ENCODE measurements around the gene USP10. TPM values are rescaled to one million over a fixed set of nuclear protein-coding genes. Genes with fewer than 3 reads are reported as not detected.
"Not testable (repeated sequence)": the region's sequence is repeated elsewhere in the genome, so short reads cannot be mapped to it uniquely, and the experiment has no call there.

Gene USP10
- total RNA-seq, 1 donor from 2014 or later: 111 TPM

DNA sequence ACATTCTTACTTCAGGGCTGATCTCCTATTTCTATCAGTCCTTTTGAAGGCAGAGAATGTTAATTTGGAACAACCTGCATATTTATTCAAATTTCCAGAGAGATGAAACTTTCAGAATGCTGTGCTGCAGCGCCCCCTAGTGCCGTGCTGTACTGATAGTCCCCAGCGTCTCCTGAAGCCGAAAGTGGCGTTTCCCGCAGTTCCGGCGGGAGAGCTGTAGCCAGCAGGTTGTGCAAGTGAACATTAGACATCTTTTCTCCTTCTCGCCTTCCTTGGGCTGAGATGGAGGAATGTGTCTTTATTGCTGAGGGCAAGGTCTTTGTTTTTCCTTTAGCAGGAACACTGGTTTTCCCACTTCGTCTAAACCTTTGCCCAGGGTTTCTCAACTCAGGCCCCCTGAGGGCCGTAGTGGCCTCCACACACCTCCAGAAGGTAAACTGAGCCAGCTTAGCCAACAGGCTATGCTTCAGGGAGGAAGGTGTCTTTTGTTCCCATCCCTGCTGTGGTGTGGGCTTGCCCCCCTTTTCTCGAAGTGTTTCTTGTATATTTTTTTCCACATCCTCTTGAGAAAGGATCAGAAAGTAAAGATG lies 26.4 kb downstream of the USP10 start:
- intact Hi-C loops (cut with micrococcal nuclease): loop anchor here (1.0 to 2.0 kb wide), 6 partner anchors 26 to 449 kb away; no protein-coding TSS in a partner anchor

DNA sequence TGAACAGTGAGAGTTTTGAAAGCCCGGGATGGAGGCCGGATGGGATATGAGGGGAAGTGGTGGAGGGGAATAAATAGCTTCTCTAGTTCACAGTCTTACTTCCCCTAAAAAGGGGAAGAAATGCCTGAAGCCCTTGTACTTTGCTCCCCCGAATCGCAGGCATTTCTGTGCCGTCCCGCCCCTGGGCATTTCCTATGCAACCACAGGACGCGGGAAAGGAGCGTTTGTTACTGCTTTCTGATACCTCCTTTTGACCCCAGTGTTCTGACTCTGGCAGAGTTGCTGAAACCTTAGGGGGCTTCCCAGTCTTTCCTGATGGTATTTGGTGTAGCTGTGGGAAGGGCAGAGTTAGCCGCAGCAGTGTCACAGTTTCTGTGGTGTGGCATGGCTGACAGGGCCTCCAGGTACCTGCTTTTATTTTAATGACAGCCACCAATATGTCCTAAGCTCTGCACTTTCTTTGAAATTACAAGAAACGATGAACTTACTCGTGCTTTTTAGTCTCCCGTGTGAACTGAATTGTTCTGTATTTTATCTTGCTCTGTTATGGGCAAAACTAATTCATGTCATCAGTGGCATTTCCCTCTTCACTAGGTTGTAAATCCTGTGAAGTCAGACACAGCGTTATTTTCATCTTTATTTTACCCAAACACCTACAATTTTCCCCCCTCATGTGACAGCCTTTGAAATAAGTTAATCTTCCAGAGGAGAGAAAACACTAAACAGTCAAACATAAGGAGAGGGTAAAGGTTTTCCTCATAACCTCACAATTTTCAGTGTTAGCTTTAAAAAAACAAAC lies 27.1 kb downstream of the USP10 start:
- intact Hi-C loops (cut with micrococcal nuclease): loop anchor here (1.0 to 2.0 kb wide), 6 partner anchors 27 to 450 kb away; no protein-coding TSS in a partner anchor

DNA sequence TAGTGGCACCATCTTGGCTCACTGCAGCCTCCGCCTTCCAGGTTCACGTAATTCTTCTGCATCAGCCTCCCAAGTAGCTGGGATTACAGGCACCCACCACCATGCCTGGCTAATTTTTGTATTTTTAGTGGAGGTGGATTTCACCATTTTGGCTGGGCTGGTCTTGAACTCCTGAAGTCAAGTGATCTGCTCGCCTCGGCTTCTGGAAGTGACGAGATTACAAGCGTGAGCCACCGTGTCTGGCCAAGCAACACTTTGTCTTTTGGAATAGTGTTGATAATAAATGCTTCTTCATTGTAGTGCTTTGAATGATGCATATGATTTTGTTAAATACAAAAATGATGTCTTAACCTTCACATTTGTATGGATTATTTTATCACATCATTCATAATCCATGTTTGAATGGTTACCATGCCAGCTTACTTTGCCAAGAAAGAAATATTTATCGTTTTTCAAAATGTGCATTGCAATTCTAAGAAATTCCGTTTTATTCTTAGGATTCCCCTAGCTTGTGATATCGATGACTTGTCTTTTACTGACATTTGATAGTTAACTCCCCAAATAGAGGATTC lies 29.1 kb downstream of the USP10 start:
- intact Hi-C loops (cut with micrococcal nuclease): no loop called here

DNA sequence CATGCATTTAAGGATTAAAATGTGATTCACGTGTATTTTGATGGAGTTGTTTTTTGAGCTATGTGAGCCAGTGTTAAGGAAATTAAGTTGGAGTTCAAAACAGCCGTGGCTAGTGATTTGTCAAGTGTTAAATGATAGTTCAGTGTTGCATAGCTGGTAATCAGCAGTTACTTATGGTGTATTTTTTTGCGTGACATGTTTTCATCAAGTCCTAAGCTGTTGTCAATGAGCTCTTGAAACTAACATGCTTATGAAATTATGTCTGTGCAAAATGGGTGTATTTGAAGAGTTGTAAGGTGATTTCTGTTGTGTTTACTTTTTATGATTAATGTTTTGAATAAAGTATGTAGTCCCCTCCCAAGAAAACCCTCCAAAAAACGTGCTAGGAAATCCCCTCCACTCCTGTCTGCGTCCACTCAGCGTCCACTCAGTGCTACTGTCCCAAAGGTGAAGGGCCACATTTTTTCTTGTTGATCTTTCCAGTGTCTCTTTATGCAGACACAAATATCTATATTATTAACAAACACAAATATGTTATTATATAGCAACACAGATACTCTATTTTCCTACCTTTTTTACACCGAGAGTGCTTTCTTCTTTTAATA lies 30.0 kb downstream of the USP10 start:
- intact Hi-C loops (cut with micrococcal nuclease): loop anchor here (1.0 kb wide), 1 partner anchor 58 kb away; no protein-coding TSS in a partner anchor

DNA sequence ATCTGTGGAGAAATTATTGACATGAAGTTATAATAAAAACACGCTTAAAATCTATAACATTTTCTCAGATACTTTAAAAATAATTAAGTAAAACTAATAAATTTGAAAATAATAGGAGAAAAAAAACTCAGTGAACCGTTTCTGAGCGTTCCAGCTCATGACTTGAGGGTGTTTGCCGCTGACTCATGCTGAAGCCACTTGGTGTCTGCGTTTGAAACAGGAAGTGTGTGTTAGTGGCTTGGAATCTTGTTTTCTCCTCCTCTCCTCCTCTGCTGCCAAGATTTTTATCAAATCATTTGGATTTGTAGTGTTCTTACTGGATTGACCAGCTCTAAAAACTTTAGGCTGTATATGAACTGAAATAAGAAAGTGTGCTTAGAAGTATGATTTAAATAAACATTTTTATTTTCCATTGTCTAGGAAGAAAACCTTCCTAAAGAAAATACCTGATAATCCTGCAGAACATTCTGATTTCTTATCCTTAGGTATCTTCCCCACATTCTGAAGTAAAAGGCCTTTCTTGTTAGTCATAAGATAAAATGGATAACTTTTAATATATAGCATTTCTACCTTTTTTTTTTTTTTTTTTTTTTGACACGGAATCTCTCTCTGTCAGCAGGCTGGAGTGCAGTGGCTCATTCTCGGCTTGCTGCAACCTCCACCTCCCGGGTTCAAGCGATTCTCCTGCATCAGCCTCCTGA lies 30.8 kb downstream of the USP10 start:
- intact Hi-C loops (cut with micrococcal nuclease): loop anchor here (1.0 kb wide), 1 partner anchor 58 kb away; no protein-coding TSS in a partner anchor

DNA sequence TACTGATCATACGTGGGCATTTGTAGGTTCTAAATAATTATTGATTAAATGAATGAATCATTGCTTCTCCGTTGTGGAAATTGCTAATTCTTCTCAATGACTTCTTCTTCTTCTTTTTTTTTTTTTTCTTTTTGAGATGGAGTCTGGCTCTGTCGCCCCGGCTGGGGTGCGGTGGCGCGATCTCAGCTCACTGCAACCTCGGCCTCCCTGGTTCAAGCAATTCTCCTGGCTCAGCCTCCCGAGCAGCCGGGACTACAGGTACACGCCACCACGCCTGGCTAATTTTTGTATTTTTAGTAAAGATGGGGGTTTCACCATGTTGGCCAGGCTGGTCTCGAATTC lies 32.5 kb downstream of the USP10 start:
- intact Hi-C loops (cut with micrococcal nuclease): not testable (repeated sequence)

DNA sequence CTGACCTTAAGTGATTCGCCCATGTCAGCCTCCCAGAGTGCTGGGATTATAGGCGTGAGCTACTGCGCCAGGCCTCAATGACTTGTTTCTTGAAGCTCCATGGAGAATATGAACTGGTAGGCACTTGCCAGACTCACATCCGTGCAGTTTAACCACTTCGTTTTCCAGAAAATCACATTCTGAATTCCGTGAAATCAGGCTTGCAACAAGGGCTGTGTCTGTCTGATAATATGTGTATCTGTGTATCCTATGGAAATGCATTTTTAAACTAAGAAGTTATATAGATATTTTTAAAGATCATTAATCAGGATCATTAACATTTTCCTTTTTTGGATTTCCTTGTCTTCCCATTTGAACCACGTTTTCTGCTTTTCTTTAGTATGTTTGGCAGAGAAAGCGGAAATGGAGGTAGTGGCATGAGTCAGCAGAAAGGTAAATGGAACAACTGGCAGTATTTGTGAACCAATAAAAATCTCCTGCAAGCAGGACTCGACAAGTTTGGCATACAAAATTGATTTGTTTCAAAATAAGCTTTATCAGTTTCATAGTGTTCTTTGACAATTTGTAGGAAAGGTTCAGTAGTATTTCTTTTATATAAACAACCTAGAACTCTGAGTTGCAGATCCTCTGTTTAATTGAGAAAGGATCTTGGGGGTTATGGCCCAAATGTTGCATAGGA lies 33.0 kb downstream of the USP10 start:
- intact Hi-C loops (cut with micrococcal nuclease): no loop called here

DNA sequence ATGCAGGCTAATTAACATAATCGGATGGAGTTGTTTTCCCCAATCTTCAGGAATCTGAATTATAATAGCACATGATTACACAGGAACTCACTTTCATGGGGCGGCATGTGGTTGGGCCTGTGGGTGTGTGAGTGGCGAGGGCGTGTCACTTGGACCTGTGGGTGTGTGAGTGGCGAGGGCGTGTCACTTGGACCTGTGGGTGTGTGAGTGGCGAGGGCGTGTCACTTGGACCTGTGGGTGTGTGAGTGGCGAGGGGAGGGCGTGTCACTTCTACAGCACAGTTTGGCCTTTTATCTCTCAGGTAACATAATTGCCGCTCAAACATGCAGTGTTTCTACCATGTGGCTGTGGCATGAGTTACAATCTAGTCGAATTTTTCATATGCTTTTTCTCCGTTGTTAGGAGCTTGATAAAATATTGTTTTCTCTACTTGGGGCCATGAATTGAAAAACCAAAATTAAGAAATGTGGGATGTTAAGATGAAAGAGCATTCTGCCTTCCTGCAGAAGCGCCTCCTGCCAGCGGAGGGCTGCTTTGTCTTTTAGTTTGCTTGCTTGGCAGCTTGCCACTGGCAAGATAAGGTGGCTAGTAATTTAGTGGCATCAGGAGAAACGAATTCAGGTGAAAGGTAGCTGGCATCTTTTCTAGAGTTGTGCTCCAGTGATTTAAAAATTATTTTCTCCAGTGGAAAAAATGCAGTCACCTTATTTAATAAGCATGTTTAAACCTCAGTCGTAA lies 36.2 kb downstream of the USP10 start:
- intact Hi-C loops (cut with micrococcal nuclease): no loop called here

DNA sequence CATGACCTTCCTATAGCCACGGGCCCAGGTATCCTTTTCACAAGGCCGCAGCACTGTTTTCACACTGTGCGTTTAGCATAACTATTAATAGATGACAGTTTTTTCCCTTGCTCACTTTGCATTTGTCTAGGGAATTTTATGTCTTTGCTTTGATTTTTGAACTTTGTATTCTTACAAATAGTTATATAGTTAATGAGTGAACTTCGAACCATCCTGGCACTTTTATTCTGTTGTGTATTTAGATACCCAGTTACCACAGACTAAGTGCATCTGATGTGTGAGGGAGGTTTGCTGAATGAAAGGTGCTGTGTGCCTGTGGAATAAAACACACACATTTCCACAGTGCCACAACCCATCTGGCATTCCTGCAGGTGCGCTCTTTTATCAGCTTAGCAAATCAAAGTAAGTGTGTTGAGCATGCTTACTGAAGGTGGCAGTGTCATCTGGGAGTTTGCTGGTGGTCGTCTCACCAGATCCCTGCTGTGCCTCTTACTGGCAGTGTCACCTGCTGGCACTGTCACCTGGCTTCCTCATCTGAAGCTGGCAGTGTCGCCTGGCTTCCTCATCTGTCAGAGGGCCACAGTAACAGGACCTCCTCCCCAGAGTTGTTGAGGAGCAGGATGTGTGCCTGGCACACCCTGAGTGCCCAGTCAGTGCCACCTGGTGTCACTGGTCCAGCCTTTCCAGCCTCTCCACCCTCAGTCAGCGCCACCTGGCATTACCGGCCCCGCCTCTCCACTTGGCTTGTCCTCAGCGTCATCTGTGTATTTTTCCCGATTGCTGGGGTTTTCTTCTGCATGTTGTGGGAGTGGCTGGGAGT lies 37.6 kb downstream of the USP10 start:
- intact Hi-C loops (cut with micrococcal nuclease): loop anchor here (1.0 kb wide), 7 partner anchors 17 to 460 kb away; no protein-coding TSS in a partner anchor

DNA sequence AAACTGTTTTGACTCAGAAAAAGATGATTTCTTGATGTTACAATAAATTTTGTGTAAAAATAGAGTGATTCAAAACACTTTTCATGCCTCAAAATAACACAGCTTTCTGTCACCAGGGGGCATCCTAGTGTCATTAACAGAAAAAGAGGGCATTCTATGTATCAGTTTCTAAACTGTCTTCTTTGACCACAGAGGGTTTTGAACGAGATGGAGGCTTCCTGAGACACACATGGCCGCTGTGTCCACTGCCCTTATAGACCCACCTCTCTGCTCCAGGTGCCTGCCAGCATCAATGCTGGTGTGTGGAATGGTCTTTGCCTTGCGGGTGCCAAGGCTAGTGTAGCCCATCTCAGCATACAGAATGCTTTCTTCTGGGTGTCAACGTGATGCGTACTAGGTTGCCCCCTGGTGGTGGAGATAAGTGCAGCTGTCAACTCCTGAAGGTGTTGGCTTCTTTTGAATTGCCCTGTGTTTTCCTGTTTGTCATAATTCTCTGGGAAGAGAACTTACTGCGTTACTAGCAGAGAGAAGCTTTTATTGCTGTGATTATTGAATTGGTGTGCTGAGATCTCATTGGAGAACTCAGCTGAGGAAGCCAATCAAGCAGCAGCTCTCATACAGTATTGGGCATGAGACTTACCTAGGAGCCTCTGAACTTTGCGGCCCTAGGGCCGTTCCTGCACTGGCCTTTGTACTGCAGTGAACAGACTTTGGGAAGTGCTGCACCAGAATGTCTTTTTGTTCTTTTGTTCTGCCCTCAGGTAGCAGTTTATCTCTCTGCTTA lies 38.6 kb downstream of the USP10 start:
- intact Hi-C loops (cut with micrococcal nuclease): loop anchor here (1.0 kb wide), 7 partner anchors 16 to 461 kb away; no protein-coding TSS in a partner anchor

DNA sequence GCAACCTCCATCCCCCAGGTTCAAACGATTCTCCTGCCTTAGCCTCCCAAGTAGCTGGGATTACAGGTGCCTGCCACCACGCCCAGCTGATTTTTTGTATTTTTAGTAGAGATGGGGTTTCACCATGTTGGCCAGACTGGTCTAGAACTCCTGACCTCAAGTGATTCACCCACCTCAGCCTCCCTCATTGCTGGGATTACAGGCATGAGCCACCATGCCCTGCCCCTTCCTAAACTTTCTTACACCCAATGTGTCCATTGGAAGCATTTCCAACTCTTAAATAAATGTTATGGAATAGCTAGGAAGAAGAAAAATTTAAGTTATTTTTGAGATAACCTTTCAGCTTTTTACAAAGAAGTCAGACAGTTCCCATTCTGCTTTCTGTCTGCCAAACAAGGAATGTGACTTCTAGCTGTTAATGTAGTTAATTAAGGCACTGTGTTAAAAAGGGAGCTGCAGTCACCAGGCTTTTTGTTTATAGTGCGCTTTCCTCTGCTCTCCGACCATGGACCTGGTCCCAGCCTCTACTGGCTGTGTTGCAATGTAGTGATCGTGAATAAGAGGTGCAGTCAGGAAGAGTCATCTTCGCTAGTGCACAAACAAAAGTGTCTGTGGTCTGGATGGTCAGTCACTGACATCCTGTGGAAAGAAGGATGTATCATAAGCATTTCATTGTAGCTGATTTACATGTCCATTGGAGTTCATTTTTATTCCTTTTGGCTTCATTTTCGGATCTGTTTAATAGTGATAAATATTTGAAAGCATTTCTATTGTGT lies 39.7 kb downstream of the USP10 start:
- intact Hi-C loops (cut with micrococcal nuclease): no loop called here

DNA sequence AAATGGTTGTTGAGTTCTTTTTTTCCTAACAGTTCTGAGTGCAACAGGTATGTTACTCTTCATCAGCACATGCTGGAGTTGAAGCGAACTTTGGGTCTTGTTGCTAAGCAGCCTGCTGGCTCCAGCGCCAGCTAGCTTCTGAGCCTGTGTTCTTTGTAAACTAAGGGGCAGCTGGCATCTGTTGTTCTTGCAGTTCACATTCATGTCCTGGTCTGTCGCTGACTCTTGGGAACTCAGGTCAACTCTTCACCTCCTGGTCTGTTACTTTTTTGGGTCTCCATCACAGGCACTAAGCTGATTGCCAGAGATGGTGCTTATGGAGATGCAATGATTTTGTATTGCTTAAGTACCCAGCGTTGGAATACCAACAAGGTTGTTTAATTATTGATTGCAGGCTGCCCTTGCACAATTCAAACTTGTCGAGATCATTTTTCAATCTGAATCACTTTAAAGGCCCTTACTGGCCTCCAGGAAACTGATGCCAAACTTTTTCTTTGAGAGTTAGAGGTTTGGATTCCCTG lies 40.9 kb downstream of the USP10 start:
- intact Hi-C loops (cut with micrococcal nuclease): no loop called here

DNA sequence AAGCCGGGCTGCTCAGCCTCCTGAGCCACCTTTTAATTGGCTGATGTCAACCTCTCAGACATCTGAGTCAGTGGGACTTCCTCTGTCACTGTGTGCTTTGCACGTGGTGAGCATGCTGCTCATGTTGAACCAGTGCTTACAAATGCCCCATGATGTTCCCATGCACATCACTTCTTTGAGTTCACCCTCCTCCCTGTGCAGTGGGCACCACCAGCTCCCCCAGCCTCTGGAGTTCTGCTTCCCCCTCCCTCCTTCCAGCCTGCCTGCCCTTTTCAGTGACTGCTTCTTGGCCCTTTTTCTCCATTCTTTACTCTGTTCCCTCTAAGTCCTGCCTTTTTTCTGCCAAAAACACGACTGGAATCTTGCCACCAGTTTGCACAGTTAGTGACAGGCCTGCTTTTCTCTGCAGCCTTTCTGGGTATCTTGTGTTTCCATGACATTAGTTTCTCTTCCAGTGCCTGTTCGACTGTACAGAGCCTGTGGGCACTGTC lies 41.6 kb downstream of the USP10 start:
- intact Hi-C loops (cut with micrococcal nuclease): no loop called here

DNA sequence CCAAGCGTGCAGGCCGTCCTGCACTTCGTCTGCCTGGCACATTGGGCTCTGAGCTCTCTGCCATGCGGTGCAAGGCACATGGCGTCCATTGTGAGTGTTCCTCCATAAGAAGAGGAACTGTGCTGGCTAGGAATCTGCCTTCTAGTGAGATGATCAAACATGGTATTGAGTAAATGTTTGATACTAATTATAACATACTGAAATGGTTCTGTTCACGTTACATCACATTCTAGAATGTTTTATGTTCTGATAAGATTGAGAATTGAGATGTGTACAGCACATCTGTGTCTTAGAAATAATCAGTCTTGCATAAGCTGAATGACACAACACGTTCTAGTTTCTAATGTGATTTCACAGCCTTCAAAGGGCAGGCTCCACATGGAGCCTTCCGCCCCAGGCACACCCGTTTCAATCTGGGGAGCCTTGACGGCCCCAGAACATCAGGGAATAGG lies 42.9 kb downstream of the USP10 start:
- intact Hi-C loops (cut with micrococcal nuclease): no loop called here

DNA sequence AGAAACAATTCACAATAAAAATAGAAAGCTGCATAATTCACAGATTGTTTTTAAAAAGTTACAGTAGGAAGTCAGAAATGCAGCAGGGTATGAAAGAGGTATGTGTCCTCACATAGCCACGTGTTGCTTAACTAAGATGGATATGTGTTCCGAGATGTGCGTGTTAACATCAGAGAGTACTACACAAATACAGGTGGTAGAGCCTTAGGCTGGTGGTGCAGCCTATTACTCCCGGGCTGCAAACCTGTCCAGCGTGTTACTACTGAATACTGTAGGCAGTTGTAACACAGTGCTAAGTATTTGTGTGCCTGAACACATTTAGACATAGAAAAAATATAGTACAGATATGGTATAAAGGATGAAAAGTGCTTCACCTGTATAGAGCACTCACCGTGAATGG lies 46.4 kb downstream of the USP10 start:
- intact Hi-C loops (cut with micrococcal nuclease): no loop called here

DNA sequence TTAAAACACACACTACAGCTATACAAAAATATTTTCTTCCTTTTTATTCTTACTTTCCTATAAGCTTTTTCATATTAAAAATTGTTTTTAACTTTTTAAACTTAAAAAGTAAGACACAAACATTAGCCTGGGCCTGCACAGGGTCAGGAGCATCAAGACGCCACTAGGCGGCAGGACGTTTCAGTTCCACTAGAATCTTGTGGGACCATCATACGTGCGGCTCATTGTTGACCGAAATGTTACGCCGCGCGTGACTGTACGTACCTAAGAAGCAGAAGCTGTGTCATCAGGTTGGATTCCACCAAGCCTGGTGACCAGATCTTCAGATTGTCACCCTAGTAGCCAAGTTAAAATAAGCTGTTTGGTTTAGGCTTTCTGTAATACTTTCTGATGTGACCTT lies 47.1 kb downstream of the USP10 start:
- intact Hi-C loops (cut with micrococcal nuclease): no loop called here

DNA sequence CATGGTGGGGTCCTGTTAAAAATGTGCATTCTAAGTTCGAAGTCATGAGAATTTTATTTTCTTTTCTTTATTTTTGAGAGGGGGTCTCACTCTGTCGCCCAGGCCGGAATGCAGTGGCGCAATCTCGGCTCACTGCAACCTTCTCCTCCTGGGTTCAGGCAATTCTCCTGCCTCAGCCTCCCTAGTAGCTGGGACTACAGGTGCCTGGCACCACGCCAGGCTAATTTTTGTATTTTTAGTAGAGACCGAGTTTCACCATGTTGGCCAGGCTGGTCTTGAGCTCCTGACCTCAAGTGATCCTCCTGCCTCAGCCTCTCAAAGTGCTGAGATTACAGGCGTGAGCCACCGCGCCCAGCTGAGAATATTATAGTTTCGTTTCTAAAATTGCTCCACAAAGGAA lies 48.4 kb downstream of the USP10 start:
- intact Hi-C loops (cut with micrococcal nuclease): not testable (repeated sequence)
